GM12878 (cell line): Measurements from ENCODE around the gene RAB23. TPM values are rescaled to one million over a fixed set of nuclear protein-coding genes. Genes with fewer than 3 reads are reported as not detected.

Experiments
- CBX5 ChIP-seq: sonication (generic); IDR thresholded peaks from 2 replicates; pipeline ENCODE4 v1.6.1; 2016; ENCODE audit warnings: low read depth, moderate library complexity, mild to moderate bottlenecking, inconsistent platforms
- CREM ChIP-seq: IDR thresholded peaks from 2 replicates; pipeline ENCODE4 v1.6.1; 2014; ENCODE audit warnings: antibody characterized with exemption, low read depth
- NR2C2 ChIP-seq: IDR thresholded peaks from 2 replicates; pipeline ENCODE4 v1.6.1; 2011; ENCODE audit warnings: borderline replicate concordance, low read depth; ENCODE audit not compliant: control insufficient read depth, insufficient read length
- SUZ12 ChIP-seq: fragments of 200-600 bp; sonication (generic); IDR thresholded peaks from one replicate; pipeline ENCODE4 v1.6.1; 2018; ENCODE audit warnings: antibody characterized with exemption, mild to moderate bottlenecking; ENCODE audit not compliant: unreplicated experiment
- TBL1XR1 ChIP-seq: IDR thresholded peaks from 2 replicates; pipeline ENCODE4 v1.6.1; 2012; ENCODE audit warnings: low read depth, low read length, improper control_type of control experiment
- TCF12 ChIP-seq: IDR thresholded peaks from 2 replicates; pipeline ENCODE4 v1.6.1; 2011; ENCODE audit warnings: low read depth, mild to moderate bottlenecking, low read length
- TCF3 ChIP-seq: IDR thresholded peaks from 2 replicates; pipeline ENCODE4 v1.6.1; 2012; ENCODE audit warnings: low read depth, mild to moderate bottlenecking, low read length, borderline replicate concordance; ENCODE audit not compliant: insufficient read depth
- polyA plus RNA-seq, 11 experiments: library from polyadenylated mRNA; depleted of rRNA in 4 of 11; unstranded in 6 of 11; stranded (reverse) in 5 of 11; fragments of >200 nt; fragmentation: Nextera tagmentation in 4 of 11; fragmentation: Illumina TruSeq in 1 of 11; extraction: Ambion mirVana in 4 of 11; extraction: Trizol in 1 of 11; gene quantifications; 1 replicate in 1 of 11; 2 replicates in 10 of 11; pipeline versions ENCODE4 v1.2.1 to v1.2.3, GENCODE V29; 2011 to 2016; ENCODE audit warnings: inconsistent platforms in 2 of 11, missing spikeins in 2 of 11, low read depth in 1 of 11
- total RNA-seq, 4 experiments: library from RNA; depleted of rRNA in 3 of 4; stranded (reverse); fragments of >200 nt in 3 of 4; fragmentation: Illumina TruSeq in 1 of 4; extraction: Trizol in 1 of 4; gene quantifications; 2 replicates each; pipeline versions ENCODE4 v1.2.1 to v1.2.3, GENCODE V29; 2013 to 2021
- TF ChIP-seq, protein P1 (sequence below): IDR thresholded peaks from 2 replicates; pipeline ENCODE4 v1.6.1; 2011; ENCODE audit warnings: low read depth, low read length, improper control_type of control experiment, borderline replicate concordance
- TF ChIP-seq, protein P2 (sequence below): fragments of 450-650 bp; IDR thresholded peaks from 2 replicates; pipeline ENCODE4 v1.6.1; 2016; ENCODE audit warnings: mild to moderate bottlenecking, moderate library complexity, borderline replicate concordance
- TF ChIP-seq, protein P3 (sequence below): IDR thresholded peaks from 2 replicates; pipeline ENCODE4 v1.6.1; 2011; ENCODE audit warnings: borderline replicate concordance, low read depth, mild to moderate bottlenecking, moderate library complexity, low read length; ENCODE audit not compliant: insufficient read depth, poor library complexity, severe bottlenecking
- TF ChIP-seq, protein P4 (sequence below): fragments of 450-650 bp; formaldehyde crosslinking; IDR thresholded peaks from 2 replicates; pipeline ENCODE4 v1.4.0; 2022; ENCODE audit warnings: mild to moderate bottlenecking, moderate library complexity
- TF ChIP-seq, protein P5 (sequence below): fragments of 150-350 bp; IDR thresholded peaks from 2 replicates; pipeline ENCODE4 v1.6.1; 2016; ENCODE audit warnings: low read depth, low read length

The RAB23 gene
- total and polyA plus RNA-seq, 10 of the 15 experiments (the other 5 are each of a cell fraction or from before 2014, with no cell fraction given), result 0.80 to 6.0 (median 3.1) TPM

DNA sequence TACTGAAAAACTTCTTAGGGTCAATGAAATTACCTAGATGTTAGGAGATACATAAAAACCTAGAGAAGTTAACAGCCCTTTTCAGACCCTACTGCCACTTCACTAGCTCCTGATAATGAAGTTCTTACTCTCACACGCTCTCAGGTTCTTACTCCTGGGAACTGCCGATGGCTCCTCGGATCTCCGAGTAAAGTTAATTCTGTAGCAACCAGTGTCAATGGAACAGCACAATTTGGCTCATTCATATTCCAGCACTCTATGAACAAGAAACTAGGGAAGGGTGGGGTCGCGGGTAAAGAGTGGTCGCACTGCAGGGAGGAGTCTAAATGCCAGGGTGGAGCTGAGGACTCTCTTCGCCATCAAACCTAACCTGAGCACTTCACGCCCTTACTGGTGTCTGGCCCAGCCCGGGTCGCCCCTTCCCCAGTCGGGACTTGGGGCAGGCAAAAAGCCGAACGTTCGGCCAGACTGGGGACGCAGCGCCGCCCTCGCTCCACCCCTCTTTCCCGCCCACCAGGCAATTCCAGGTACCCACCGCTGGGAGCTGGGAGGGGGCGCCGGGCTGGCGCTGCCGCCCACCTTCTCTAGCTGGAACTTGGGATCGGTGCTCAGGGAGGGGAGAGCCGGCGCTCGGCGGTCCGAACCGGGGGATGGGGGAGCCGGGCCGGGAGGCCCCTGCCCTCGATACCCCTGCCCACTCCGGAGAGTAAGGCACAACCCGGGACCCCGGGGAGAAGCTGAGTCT lies 744 bp downstream of the RAB23 start (continued):
- TF ChIP-seq TCF12 (no peak), TCF3 (no peak), NR2C2 (no peak), CREM (no peak), TBL1XR1 (no peak), CBX5 (0 out of 2 replicates have a peak, but pooled peaks have one; percentile 46), SUZ12 (no peak)
- TF ChIP-seq, protein P1, sequence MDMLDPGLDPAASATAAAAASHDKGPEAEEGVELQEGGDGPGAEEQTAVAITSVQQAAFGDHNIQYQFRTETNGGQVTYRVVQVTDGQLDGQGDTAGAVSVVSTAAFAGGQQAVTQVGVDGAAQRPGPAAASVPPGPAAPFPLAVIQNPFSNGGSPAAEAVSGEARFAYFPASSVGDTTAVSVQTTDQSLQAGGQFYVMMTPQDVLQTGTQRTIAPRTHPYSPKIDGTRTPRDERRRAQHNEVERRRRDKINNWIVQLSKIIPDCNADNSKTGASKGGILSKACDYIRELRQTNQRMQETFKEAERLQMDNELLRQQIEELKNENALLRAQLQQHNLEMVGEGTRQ, result no peak
- TF ChIP-seq, protein P2, sequence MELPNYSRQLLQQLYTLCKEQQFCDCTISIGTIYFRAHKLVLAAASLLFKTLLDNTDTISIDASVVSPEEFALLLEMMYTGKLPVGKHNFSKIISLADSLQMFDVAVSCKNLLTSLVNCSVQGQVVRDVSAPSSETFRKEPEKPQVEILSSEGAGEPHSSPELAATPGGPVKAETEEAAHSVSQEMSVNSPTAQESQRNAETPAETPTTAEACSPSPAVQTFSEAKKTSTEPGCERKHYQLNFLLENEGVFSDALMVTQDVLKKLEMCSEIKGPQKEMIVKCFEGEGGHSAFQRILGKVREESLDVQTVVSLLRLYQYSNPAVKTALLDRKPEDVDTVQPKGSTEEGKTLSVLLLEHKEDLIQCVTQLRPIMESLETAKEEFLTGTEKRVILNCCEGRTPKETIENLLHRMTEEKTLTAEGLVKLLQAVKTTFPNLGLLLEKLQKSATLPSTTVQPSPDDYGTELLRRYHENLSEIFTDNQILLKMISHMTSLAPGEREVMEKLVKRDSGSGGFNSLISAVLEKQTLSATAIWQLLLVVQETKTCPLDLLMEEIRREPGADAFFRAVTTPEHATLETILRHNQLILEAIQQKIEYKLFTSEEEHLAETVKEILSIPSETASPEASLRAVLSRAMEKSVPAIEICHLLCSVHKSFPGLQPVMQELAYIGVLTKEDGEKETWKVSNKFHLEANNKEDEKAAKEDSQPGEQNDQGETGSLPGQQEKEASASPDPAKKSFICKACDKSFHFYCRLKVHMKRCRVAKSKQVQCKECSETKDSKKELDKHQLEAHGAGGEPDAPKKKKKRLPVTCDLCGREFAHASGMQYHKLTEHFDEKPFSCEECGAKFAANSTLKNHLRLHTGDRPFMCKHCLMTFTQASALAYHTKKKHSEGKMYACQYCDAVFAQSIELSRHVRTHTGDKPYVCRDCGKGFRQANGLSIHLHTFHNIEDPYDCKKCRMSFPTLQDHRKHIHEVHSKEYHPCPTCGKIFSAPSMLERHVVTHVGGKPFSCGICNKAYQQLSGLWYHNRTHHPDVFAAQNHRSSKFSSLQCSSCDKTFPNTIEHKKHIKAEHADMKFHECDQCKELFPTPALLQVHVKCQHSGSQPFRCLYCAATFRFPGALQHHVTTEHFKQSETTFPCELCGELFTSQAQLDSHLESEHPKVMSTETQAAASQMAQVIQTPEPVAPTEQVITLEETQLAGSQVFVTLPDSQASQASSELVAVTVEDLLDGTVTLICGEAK, result no peak
- TF ChIP-seq, protein P3, sequence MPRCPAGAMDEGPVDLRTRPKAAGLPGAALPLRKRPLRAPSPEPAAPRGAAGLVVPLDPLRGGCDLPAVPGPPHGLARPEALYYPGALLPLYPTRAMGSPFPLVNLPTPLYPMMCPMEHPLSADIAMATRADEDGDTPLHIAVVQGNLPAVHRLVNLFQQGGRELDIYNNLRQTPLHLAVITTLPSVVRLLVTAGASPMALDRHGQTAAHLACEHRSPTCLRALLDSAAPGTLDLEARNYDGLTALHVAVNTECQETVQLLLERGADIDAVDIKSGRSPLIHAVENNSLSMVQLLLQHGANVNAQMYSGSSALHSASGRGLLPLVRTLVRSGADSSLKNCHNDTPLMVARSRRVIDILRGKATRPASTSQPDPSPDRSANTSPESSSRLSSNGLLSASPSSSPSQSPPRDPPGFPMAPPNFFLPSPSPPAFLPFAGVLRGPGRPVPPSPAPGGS, result no peak
- TF ChIP-seq, protein P4, sequence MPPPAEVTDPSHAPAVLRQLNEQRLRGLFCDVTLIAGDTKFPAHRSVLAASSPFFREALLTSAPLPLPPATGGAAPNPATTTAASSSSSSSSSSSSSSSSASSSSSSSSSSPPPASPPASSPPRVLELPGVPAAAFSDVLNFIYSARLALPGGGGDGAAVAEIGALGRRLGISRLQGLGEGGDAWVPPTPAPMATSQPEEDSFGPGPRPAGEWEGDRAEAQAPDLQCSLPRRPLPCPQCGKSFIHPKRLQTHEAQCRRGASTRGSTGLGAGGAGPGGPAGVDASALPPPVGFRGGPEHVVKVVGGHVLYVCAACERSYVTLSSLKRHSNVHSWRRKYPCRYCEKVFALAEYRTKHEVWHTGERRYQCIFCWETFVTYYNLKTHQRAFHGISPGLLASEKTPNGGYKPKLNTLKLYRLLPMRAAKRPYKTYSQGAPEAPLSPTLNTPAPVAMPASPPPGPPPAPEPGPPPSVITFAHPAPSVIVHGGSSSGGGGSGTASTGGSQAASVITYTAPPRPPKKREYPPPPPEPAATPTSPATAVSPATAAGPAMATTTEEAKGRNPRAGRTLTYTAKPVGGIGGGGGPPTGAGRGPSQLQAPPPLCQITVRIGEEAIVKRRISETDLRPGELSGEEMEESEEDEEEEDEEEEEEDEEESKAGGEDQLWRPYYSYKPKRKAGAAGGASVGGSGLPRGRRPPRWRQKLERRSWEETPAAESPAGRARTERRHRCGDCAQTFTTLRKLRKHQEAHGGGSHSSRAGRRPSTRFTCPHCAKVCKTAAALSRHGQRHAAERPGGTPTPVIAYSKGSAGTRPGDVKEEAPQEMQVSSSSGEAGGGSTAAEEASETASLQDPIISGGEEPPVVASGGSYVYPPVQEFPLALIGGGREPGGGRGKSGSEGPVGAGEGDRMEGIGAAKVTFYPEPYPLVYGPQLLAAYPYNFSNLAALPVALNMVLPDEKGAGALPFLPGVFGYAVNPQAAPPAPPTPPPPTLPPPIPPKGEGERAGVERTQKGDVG, result no peak
- TF ChIP-seq, protein P5, sequence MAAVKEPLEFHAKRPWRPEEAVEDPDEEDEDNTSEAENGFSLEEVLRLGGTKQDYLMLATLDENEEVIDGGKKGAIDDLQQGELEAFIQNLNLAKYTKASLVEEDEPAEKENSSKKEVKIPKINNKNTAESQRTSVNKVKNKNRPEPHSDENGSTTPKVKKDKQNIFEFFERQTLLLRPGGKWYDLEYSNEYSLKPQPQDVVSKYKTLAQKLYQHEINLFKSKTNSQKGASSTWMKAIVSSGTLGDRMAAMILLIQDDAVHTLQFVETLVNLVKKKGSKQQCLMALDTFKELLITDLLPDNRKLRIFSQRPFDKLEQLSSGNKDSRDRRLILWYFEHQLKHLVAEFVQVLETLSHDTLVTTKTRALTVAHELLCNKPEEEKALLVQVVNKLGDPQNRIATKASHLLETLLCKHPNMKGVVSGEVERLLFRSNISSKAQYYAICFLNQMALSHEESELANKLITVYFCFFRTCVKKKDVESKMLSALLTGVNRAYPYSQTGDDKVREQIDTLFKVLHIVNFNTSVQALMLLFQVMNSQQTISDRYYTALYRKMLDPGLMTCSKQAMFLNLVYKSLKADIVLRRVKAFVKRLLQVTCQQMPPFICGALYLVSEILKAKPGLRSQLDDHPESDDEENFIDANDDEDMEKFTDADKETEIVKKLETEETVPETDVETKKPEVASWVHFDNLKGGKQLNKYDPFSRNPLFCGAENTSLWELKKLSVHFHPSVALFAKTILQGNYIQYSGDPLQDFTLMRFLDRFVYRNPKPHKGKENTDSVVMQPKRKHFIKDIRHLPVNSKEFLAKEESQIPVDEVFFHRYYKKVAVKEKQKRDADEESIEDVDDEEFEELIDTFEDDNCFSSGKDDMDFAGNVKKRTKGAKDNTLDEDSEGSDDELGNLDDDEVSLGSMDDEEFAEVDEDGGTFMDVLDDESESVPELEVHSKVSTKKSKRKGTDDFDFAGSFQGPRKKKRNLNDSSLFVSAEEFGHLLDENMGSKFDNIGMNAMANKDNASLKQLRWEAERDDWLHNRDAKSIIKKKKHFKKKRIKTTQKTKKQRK, result no peak
